NK-92 (cell line): ENCODE data around the gene TBC1D16.
"Not testable (repeated sequence)": the region's sequence is repeated elsewhere in the genome, so short reads cannot be mapped to it uniquely, and the experiment has no call there.

Source experiments
- DNase-seq: peaks from one replicate; lab custom pipeline; 2025; ENCODE audit not compliant: unreplicated experiment; lab: John Stamatoyannopoulos, UW

TBC1D16 gene

GRCh38 chr17:80006339-80006720, 29.3 kb downstream of the TBC1D16 start:
- no peak for DNase-seq

GRCh38 chr17:80005360-80006338, 30.0 kb downstream of the TBC1D16 start:
- no peak for DNase-seq

GRCh38 chr17:80003969-80004368, 31.7 kb downstream of the TBC1D16 start:
- no peak for DNase-seq

DNA sequence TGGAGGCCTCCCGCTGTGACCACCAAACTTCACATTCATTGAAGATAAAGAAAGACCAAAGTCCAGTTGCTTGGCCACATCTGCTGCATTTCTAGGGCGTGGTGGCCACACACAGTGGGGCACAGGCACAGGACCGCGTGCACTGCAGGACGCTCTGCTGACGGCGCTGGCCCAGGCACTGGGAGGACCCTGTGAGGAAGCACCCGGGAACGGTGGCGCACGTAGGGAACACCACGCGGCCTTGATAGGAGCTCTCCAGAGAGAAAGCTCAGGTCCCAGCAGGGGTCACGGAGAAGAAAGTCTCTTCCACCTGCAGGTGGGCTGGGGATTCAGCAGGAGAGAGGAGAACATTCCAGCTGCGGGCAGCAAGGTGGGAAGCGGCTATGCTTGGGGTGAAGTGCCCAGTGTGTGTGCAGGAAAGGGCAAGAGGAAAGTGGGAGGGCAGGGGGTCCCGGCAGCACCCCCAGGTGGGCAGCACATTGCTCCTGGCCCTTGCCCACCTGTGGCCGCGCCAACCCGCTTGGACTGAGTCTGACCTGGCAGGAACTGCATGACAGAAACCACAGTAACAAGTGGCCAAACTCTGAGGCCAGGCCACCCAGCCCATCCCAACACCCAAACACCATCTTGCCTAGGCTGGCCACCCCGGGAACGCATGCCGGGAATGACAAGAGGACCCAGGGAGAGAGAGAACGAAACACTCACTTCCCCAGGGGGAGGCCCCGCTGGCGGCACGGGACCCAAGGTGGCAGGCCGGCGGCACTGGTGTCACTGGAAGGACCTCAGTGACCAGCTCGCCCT, 32.8 kb downstream of the TBC1D16 start:
- DNase-seq, result no peak

DNA sequence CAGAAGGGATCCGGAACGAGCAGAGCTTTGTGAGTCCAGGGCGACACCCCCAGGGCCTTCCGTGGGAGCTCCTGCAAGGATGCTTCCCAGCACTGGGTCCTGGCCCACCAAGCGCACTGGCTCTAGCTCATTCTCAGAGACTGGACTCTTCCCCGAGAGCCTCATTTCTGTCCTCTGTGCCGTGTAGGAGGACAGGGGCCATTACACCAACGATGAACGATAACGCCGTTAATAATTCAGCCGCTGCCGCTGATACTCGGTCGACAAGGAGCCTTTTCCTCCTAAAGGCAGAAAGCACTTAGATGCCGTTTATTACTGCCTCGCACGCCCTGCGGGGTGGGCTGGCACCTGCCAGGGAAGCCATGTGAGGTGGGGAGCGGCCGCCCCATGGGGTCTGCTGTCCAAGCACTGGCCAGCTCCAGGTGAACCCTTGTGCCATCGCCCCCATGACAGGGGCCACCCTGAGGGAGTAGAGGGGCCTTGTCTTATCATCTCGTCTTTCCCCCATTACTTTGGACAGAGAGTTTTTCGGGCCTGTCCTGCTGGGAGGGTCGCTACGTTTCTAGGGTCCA, 33.5 kb downstream of the TBC1D16 start:
- DNase-seq, result no peak

DNA sequence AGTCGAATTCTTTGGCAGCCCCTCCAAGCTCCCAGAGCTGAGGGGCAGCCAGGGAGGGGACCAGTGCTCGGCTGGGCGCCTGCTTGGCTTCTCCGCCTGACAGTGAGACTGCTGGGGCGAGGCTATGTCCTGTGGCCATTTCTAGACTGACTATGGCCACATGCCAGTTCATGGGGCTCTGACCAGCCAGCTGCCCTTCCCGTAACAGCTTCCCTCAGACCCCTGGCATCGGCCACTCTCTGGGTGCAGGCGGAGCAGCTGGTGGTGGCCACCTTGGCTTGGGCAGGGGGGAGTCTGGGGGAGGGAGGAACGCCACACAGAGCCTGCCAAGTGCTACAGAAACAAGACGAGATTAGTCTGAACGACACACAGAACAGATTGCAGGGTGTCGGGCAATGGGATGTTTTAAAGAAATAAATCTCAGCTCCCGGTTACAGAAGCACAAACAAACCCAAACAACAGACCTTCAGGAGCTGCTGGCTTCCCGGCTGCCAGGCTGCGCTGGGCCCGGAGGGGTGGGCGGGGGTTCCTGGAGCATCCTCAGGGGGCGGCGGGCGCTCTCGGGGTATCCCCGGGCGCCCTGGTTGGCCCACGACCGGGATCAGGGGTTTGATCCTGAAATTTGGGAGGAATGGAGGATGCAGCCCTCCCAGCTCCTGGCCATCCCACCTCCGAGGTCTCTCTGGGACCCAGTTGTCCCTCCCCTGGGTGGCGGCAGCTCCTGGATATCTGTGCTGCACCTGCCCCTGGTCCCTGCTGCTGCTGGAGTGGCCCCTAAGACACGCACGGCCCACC, 34.5 kb downstream of the TBC1D16 start:
- no peak for DNase-seq

- no peak for DNase-seq
Measured at GRCh38 chr17:80000136-80000535, 35.5 kb downstream of the TBC1D16 start.

DNA sequence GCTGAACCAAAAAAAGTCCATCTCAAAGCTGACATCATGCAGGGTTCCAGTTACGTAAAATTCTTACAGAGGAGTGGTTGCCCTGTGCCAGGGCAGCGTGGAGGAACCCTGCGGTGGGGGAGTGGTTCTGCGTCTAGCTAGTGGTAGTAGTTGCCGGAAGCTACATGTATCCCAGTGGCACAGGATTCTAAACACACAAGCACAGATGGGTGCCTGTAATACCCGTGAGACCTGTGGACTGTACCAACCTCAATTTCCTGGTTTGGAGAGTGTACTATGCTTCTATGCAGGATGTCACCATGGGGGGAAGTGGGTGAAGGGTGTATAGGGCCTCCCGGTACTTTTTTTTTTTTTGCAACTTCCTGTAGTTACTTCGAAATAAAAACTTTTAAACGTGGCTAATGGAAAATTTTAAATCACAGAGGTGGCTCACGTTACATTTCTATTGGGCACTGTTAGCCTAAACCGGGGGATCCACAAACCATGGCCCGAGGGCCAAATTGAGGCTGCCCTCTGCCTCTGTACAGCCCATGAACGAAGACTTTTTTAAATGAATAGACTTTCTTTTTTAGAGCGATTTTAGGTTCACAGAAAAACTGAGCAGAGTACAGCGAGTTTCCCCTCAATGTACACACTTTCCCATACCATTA, 38.5 kb downstream of the TBC1D16 start:
- peak; percentile 19 for DNase-seq

DNA sequence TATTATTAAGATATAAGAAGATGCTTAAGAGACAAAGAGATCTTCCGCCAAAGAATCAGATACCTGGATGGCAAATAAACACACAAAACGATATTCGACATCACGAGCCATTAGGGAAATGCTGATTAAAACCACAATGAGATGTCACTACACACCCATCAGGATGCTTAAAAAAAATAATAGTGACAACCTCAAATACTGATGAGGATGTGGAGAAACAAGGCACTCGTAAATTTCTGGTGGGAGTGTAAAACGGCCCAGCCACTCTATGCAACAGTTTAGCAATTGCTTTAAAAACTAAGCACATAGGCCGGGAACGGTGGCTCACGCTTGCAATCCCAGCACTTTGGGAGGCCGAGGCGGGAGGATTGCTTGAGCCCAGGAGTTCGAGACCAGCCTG, 39.4 kb downstream of the TBC1D16 start:
- no peak for DNase-seq

- no peak for DNase-seq
Measured at GRCh38 chr17:79995696-79996095, 40.0 kb downstream of the TBC1D16 start.

DNA sequence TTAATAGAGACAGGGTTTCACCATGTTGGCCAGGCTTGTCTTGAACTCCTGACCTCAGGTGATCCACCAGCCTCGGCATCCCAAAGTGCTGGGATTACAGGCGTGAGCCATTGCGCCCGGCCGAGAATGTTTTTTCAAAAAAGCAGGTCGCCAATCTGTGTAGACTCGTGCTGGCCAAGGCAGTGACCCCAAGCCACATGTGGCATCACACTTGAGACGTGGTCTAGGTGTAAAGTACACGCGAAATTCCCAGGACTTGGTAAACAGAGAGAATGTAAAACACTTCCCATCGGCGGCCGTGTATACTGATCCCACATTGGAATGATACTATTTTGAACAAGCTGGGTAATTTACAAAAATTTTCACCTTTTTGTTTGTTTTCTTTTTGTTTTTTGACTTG, 41.1 kb downstream of the TBC1D16 start:
- DNase-seq, result no peak

DNA sequence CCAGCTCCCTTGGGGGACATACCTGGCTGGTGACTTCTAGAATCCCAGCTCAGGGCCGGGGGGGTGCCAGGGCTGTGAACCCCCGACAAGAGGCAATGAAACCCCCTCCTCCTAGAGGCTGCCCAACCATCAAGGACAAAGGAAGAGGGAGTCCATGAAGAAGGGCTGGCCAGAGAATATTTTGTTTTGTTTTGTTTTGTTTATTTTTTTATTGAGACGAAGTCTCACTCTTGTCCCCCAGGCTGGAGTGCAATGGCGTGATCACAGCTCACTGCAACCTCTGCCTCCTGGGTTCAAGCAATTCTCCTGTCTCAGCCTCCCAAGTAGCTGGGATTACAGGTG, 41.5 kb downstream of the TBC1D16 start:
- not testable (repeated sequence) for DNase-seq

DNA sequence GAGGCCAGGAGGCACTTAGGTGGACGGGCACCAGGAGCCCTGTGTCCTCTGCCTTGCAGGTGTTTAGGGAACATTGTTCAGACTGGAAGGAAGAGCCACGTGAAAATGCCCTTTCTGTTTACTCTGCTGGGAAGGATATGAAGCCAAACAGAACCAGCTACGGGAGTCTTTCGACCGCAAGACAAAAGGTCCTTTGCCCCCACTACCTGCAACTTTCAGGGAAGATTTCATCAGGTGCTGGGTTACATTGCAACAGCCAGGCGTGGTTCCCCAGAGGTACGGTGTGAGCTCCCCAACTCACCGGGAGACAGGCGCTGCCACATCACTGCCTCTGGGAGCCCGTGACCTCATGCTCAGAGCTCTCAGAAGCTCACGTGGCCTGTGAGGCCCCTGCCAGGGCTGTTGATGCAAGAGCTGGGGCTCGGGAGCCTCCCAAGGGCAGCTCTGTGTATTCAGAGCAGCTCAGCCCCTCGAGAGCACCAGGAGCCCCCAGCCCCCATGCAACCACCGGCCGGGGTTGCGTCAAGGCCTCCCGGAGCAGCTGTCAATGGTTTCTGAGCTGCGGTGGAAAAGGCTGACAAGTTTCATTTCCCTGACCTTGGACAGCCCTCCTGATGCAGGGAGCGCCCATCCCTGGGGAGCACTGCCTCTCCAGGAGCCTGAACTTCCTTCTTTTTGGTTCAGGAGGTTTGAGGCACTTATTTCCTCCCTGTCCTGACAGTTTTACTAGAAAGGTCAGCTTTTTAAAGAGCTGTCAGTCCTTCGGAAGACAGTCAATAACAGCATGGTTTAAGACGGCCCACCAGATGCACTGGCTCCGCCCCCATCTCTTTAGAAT, 42.1 kb downstream of the TBC1D16 start:
- no peak for DNase-seq

DNA sequence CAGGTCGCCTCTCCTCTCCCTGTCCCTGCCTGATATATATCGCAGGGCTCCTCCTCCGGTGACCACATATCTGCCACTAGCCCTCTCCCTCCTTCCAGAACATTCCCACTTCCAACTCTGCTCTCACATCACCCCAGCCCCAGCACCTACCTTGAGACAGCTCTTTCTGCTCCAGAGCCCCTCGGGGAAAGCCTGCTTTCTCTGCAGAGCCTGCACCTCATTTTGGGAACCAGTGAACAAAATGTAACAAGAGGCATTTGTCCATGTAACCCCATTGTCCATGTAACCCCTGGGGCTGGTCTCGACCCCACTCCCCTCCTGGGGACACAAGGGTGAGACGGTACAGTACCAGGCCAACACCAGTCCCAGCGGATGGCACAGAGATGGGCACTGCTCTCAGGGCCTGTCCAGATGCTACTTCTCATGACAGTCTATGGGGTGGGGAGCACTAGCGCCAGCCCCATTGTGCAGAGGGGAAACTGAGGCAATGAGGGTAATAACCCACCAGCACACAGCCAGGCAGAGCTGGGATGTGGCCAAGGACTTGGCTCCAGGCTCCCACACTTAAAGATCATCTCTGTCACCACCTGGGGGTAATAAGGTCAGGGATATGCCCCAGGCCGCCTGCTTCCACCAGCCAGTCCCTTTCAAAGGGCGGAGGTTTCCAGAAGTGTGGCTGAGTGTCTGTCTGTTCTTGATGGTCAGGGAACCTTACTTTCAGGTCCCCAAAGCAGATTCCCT, 42.9 kb downstream of the TBC1D16 start:
- DNase-seq, result no peak

GRCh38 chr17:79991924-79992648, 43.6 kb downstream of the TBC1D16 start:
- no peak for DNase-seq

DNA sequence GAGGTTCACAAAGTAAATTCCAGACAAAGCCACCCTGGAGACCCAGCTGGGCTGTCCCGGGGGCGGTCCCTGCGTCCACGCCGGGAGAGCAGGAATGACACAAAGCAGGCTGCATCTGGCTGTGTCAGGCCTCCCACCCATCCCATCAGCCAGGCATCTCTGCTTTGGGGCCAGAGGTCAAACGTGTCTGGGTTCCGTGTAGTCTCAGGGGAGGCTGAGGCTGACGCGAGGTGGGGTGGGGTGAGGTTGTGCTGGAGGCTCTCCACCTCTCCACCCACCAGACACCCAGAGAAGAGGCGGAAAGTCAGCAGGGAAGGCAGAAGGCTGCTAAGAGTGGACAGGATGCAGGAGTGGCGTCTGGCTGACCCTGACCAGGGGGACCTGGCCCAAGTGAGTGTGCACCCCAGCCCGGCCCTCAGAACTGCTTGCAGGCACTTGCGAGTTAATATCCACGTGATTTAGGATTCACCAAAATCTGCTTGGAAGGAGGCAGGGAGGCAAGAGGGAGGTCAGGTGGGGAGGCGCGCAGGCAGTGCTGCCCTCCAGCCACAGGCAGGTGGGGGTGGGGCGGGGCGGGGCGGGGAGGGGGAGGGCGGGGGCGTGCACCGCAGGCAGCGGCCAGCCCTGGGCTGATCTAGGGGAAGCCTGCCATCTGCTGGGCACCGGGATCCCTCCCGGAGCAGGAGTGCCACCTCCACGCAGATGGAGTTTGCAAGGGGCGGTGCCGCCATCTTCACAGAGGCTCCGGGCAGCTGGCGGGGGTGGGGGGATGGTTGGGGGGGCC, 44.3 kb downstream of the TBC1D16 start:
- DNase-seq, result no peak

GRCh38 chr17:79990704-79991103, 45.0 kb downstream of the TBC1D16 start:
- DNase-seq, result no peak
